HEK293 (cell line): ENCODE results near the gene ZBTB5.

Experiments used
- CTCF ChIA-PET: fragments of 350-600 bp; formaldehyde crosslinking; extraction: SDS; loops from one replicate; lab custom pipeline; 2021; ENCODE audit warnings: antibody characterized with exemption; lab: Yijun Ruan, JAX
- POLR2A ChIA-PET: fragments of 300-600 bp; formaldehyde crosslinking; extraction: SDS; loops from one replicate; lab custom pipeline; 2020; ENCODE audit warnings: antibody characterized with exemption, inconsistent platforms; lab: Yijun Ruan, JAX
- H3K27ac ChIP-seq: fragments of 200-500 bp; sonication (Bioruptor generic); 2 replicates; pipeline ENCODE4 v1.5.1; 2014; ENCODE audit warnings: low read depth, low read length, control low read depth, inconsistent platforms; ENCODE audit errors: extremely low read depth
- H3K36me3 ChIP-seq, 2 experiments: fragments of 200-500 bp in 1 of 2; sonication (Bioruptor generic) in 1 of 2; 1 replicate in 1 of 2; 2 replicates in 1 of 2; pipeline ENCODE4 v1.5.1; 2014 to 2017; ENCODE audit warnings: inconsistent platforms in 2 of 2, low read length in 2 of 2; ENCODE audit not compliant: control insufficient read depth in 2 of 2, insufficient read depth in 1 of 2
- H3K4me1 ChIP-seq: fragments of 200-500 bp; sonication (Bioruptor generic); 2 replicates; pipeline ENCODE4 v1.5.1; 2014; ENCODE audit warnings: mild to moderate bottlenecking, low read length, inconsistent platforms; ENCODE audit not compliant: control insufficient read depth, insufficient read depth
- H3K4me3 ChIP-seq: 2 replicates; pipeline ENCODE4 v1.5.1; 2011; ENCODE audit warnings: low read depth, mild to moderate bottlenecking, control low read depth, low read length, moderate library complexity
- H3K9me3 ChIP-seq: fragments of 200-500 bp; sonication (Bioruptor generic); 2 replicates; pipeline ENCODE4 v1.5.1; 2014; ENCODE audit warnings: low read depth, low read length, inconsistent platforms; ENCODE audit not compliant: control insufficient read depth, insufficient read depth
- HOXD13 ChIP-seq: sonication (generic); formaldehyde crosslinking; IDR thresholded peaks from 2 replicates; pipeline ENCODE4 v1.8.0; 2022; ENCODE audit warnings: missing genetic modification reagents, borderline replicate concordance
- KLF1 ChIP-seq: fragments of 450-650 bp; formaldehyde crosslinking; IDR thresholded peaks from 2 replicates; pipeline ENCODE4 v1.5.1; 2016; ENCODE audit warnings: missing biosample characterization, missing genetic modification characterization
- OVOL3 ChIP-seq: fragments of 450-650 bp; formaldehyde crosslinking; IDR thresholded peaks from 2 replicates; pipeline ENCODE4 v1.5.1; 2016; ENCODE audit warnings: missing biosample characterization, missing genetic modification characterization
- ZBTB10 ChIP-seq: fragments of 450-650 bp; formaldehyde crosslinking; IDR thresholded peaks from 2 replicates; pipeline ENCODE4 v1.5.1; 2016; ENCODE audit warnings: missing biosample characterization, missing genetic modification characterization
- ZFHX2 ChIP-seq: fragments of 450-650 bp; formaldehyde crosslinking; conservative IDR thresholded peaks from 2 replicates; pipeline ENCODE4 v1.5.1; 2016; ENCODE audit warnings: missing biosample characterization, missing genetic modification characterization
- ZFP69B ChIP-seq: fragments of 450-650 bp; formaldehyde crosslinking; IDR thresholded peaks from 2 replicates; pipeline ENCODE4 v1.5.1; 2016; ENCODE audit warnings: missing biosample characterization, missing genetic modification characterization
- ZNF140 ChIP-seq: fragments of 450-650 bp; formaldehyde crosslinking; IDR thresholded peaks from 2 replicates; pipeline ENCODE4 v1.5.1; 2016; ENCODE audit warnings: missing biosample characterization, missing genetic modification characterization
- ZNF18 ChIP-seq: fragments of 450-650 bp; formaldehyde crosslinking; IDR thresholded peaks from 2 replicates; pipeline ENCODE4 v1.5.1; 2016; ENCODE audit warnings: missing biosample characterization, missing genetic modification characterization
- ZNF19 ChIP-seq: fragments of 450-650 bp; formaldehyde crosslinking; IDR thresholded peaks from 2 replicates; pipeline ENCODE4; 2016; ENCODE audit warnings: missing biosample characterization, missing genetic modification characterization, low read depth
- ZNF302 ChIP-seq: fragments of 450-650 bp; formaldehyde crosslinking; IDR thresholded peaks from 2 replicates; pipeline ENCODE4 v1.5.1; 2016; ENCODE audit warnings: missing biosample characterization, missing genetic modification characterization, low read depth
- ZNF335 ChIP-seq: fragments of 450-650 bp; formaldehyde crosslinking; conservative IDR thresholded peaks from 2 replicates; pipeline ENCODE4 v1.5.1; 2016; ENCODE audit warnings: missing biosample characterization, missing genetic modification characterization
- ZNF394 ChIP-seq: fragments of 450-650 bp; formaldehyde crosslinking; IDR thresholded peaks from 2 replicates; pipeline ENCODE4 v1.5.1; 2016; ENCODE audit warnings: missing biosample characterization, missing genetic modification characterization, mild to moderate bottlenecking, moderate library complexity, borderline replicate concordance
- ZNF416 ChIP-seq: fragments of 450-650 bp; formaldehyde crosslinking; IDR thresholded peaks from 2 replicates; pipeline ENCODE4 v1.5.1; 2016; ENCODE audit warnings: missing biosample characterization, missing genetic modification characterization
- ZNF426 ChIP-seq: fragments of 450-650 bp; formaldehyde crosslinking; IDR thresholded peaks from 2 replicates; pipeline ENCODE4 v1.5.1; 2017; ENCODE audit warnings: missing biosample characterization, missing genetic modification characterization, mild to moderate bottlenecking, inconsistent platforms, moderate library complexity
- ZNF529 ChIP-seq: fragments of 450-650 bp; formaldehyde crosslinking; IDR thresholded peaks from 2 replicates; pipeline ENCODE4 v1.5.1; 2017; ENCODE audit warnings: missing genetic modification characterization, missing biosample characterization; ENCODE audit not compliant: insufficient replicate concordance
- ZNF571 ChIP-seq: fragments of 450-650 bp; formaldehyde crosslinking; IDR thresholded peaks from 2 replicates; pipeline ENCODE4 v1.5.0; 2017; ENCODE audit warnings: missing biosample characterization, missing genetic modification characterization
- ZNF677 ChIP-seq: fragments of 450-650 bp; IDR thresholded peaks from 2 replicates; pipeline ENCODE4 v1.5.0; 2018; ENCODE audit warnings: missing biosample characterization, mild to moderate bottlenecking, missing genetic modification characterization, moderate library complexity
- ZNF707 ChIP-seq: fragments of 450-650 bp; formaldehyde crosslinking; IDR thresholded peaks from 2 replicates; pipeline ENCODE4 v1.5.1; 2016; ENCODE audit warnings: missing biosample characterization, missing genetic modification characterization

Gene ZBTB5

GRCh38 chr9:37421914-37422288, 43.3 kb downstream of the ZBTB5 start:
- TF ChIP-seq ZNF416 (tag by site-specific recombination), result no peak
- TF ChIP-seq ZNF335 (tag by site-specific recombination), result no peak
- TF ChIP-seq, all 188 proteins: peak for 0
- POLR2A ChIA-PET, result interaction anchor here (0.7 to 2.7 kb wide), 12 partner anchors 8 to 302 kb away, joined by 3 to 17 read pairs (median 4); partner anchors contain the start of genes POLR1E, ZBTB5 and ZCCHC7
- Histone ChIP-seq H3K4me1 (no peaks in the 10 kb centered on the region), H3K9me3 (no peaks in the 10 kb centered on the region), H3K4me3 (peak overlapping the region; percentile 88), H3K27ac (peak overlapping the region; percentile 29; the same call in 1 of the 2 replicates), H3K36me3 (peaks cover under 1 to 31% of the 10 kb centered on the region in 2 experiments; a peak in 2 of 3 replicates)
- CTCF ChIA-PET, result interaction anchor here (0.7 to 1.6 kb wide), 2 partner anchors 10 to 113 kb away, joined by 4 to 9 read pairs; no protein-coding TSS in a partner anchor

GRCh38 chr9:37420271-37421215, 44.7 kb downstream of the ZBTB5 start:
- POLR2A ChIA-PET, result interaction anchor here (0.7 to 2.7 kb wide), 2 partner anchors 11 to 12 kb away, joined by 5 to 17 read pairs; no protein-coding TSS in a partner anchor
- no peak overlapping the region for H3K4me3 ChIP-seq
- H3K27ac ChIP-seq, result no peak overlapping the region
- H3K4me1 ChIP-seq, result no peaks in the 10 kb centered on the region
- H3K9me3 ChIP-seq, result no peaks in the 10 kb centered on the region
- CTCF ChIA-PET, result interaction anchor here (0.7 kb wide), 1 partner anchor 328 kb away, joined by 3 read pairs; no protein-coding TSS in a partner anchor
- peaks cover 0 to 17% of the 10 kb centered on the region in 2 experiments; a peak in 1 of 3 replicates for H3K36me3 ChIP-seq
- TF ChIP-seq ZNF571 (no peak), ZBTB10 (no peak), ZNF394 (tag by site-specific recombination) (no peak), KLF1 (tag by site-specific recombination) (no peak), ZNF19 (tag by site-specific recombination) (no peak), OVOL3 (tag by site-specific recombination) (no peak), ZFP69B (tag by site-specific recombination) (no peak), ZNF140 (tag by site-specific recombination) (no peak), ZNF302 (tag by site-specific recombination) (no peak), ZNF426 (no peak), ZNF677 (tag by site-specific recombination) (no peak), ZNF18 (tag by site-specific recombination) (no peak), ZNF707 (tag by site-specific recombination) (no peak), HOXD13 (no peak), ZFHX2 (tag by site-specific recombination) (no peak), ZNF529 (tag by site-specific recombination) (no peak)
